Fibroblast of lung (primary cell): ENCODE measurements around the gene TMEM138. TPM values are rescaled to one million over a fixed set of nuclear protein-coding genes. Genes with fewer than 3 reads are reported as not detected.

ENCODE experiments used
- DNase-seq, 2 donors: peaks; one replicate each; pipeline versions ENCODE4 v3.0.0 to v3.0.0-alpha.2; 2010; ENCODE audit warnings: low read depth in 2 of 2
- H2AFZ ChIP-seq: 2 replicates; pipeline ENCODE4 v1.5.1; 2012; ENCODE audit warnings: low read length, control low read depth, inconsistent platforms
- H3K27ac ChIP-seq: 2 replicates; pipeline ENCODE4 v1.5.1; 2011; ENCODE audit warnings: low read length, control low read depth; ENCODE audit not compliant: insufficient read depth
- H3K27me3 ChIP-seq: 2 replicates; pipeline ENCODE4 v1.5.1; 2011; ENCODE audit warnings: mild to moderate bottlenecking, low read length; ENCODE audit not compliant: control insufficient read depth, insufficient read depth
- H3K36me3 ChIP-seq: 2 replicates; pipeline ENCODE4 v1.5.1; 2011; ENCODE audit warnings: low read length; ENCODE audit not compliant: control insufficient read depth, insufficient read depth
- H3K4me1 ChIP-seq: 2 replicates; pipeline ENCODE4 v1.5.1; 2011; ENCODE audit warnings: low read length; ENCODE audit not compliant: control insufficient read depth, insufficient read depth; ENCODE audit errors: extremely low read depth
- H3K4me2 ChIP-seq: 2 replicates; pipeline ENCODE4 v1.5.1; 2011; ENCODE audit warnings: low read length, control low read depth; ENCODE audit not compliant: insufficient read depth; ENCODE audit errors: extremely low read depth
- H3K4me3 ChIP-seq, 4 experiments: fragments of 200-600 bp in 1 of 4; sonication (generic) in 1 of 4; replicated peaks in 1 of 4; 2 replicates each; pipeline ENCODE4 v1.5.1; 2011 to 2016; ENCODE audit warnings: low read length in 4 of 4, low read depth in 3 of 4, mild to moderate bottlenecking in 3 of 4, control low read depth in 2 of 4, inconsistent platforms in 1 of 4, mixed read lengths in 1 of 4; ENCODE audit not compliant: insufficient read depth in 1 of 4; ENCODE audit errors: control extremely low read depth in 1 of 4
- H3K79me2 ChIP-seq: 2 replicates; pipeline ENCODE4 v1.5.1; 2012; ENCODE audit warnings: mild to moderate bottlenecking, low read length, inconsistent platforms; ENCODE audit not compliant: control insufficient read depth, insufficient read depth
- H3K9ac ChIP-seq: 2 replicates; pipeline ENCODE4 v1.5.1; 2011; ENCODE audit warnings: mild to moderate bottlenecking, low read length, control low read depth; ENCODE audit not compliant: insufficient read depth
- H3K9me3 ChIP-seq: 2 replicates; pipeline ENCODE4 v1.5.1; 2012; ENCODE audit warnings: low read depth, low read length; ENCODE audit not compliant: control insufficient read depth, insufficient read depth
- H4K20me1 ChIP-seq: 2 replicates; pipeline ENCODE4 v1.5.1; 2011; ENCODE audit warnings: low read length; ENCODE audit not compliant: control insufficient read depth, insufficient read depth; ENCODE audit errors: extremely low read depth
- EZH2 ChIP-seq: IDR thresholded peaks from 2 replicates; pipeline ENCODE4 v1.5.1; 2012; ENCODE audit warnings: low read length, control low read depth, mild to moderate bottlenecking; ENCODE audit errors: missing control alignments
- polyA plus RNA-seq, 2 donors: library from polyadenylated mRNA; depleted of rRNA in 1 of 2; stranded (reverse) in 1 of 2; unstranded in 1 of 2; fragments of >200 nt; gene quantifications; 2 replicates each; pipeline ENCODE4 v1.2.1, GENCODE V29; 2011 to 2012; ENCODE audit warnings: missing spikeins in 1 of 2
- total RNA-seq: library from RNA; depleted of rRNA; stranded (reverse); fragments of >200 nt; gene quantifications from 2 replicates; pipeline ENCODE4 v1.2.1, GENCODE V29; 2014
- TF ChIP-seq, protein P1 (sequence below), 2 donors: IDR thresholded peaks in 1 of 2; conservative IDR thresholded peaks in 1 of 2; 1 replicate in 1 of 2; 2 replicates in 1 of 2; pipeline ENCODE4 v1.5.1; 2011 to 2012; ENCODE audit warnings: low read length in 2 of 2, control low read depth in 1 of 2, inconsistent platforms in 1 of 2, low read depth in 1 of 2, mild to moderate bottlenecking in 1 of 2

Gene TMEM138
- total and polyA plus RNA-seq, 2 donors (not counting 1 experiment from before 2014, with no cell fraction given) = 30.2 to 95.9 TPM

DNA sequence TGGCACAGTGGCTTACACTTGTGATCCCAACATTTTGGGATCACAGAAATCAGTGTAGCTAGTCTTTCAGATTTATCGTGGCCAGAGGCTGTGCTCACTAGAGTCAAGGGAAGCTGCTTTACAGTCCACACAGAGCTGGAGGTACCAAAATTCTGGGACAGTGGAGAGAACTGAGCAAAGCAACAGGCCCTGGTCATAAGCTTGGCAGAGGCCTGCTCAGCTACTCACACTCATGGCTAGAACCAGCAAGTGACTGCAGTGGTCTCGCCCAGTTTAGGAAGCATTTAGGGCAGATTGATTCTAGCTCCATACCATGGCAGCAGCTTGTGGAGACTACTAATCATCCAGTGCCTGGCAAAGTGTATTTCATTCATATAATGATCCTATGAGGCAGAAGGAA is 39.0 kb downstream of the TMEM138 start:
- no peak overlapping the region for H3K4me3 ChIP-seq
- no peak overlapping the region for H3K9ac ChIP-seq
- no peak overlapping the region for H3K4me2 ChIP-seq
- no peaks in the 10 kb centered on the region for H3K27me3 ChIP-seq
- no peaks in the 10 kb centered on the region for H3K79me2 ChIP-seq
- TF ChIP-seq EZH2 = no peak
- TF ChIP-seq, protein P1, sequence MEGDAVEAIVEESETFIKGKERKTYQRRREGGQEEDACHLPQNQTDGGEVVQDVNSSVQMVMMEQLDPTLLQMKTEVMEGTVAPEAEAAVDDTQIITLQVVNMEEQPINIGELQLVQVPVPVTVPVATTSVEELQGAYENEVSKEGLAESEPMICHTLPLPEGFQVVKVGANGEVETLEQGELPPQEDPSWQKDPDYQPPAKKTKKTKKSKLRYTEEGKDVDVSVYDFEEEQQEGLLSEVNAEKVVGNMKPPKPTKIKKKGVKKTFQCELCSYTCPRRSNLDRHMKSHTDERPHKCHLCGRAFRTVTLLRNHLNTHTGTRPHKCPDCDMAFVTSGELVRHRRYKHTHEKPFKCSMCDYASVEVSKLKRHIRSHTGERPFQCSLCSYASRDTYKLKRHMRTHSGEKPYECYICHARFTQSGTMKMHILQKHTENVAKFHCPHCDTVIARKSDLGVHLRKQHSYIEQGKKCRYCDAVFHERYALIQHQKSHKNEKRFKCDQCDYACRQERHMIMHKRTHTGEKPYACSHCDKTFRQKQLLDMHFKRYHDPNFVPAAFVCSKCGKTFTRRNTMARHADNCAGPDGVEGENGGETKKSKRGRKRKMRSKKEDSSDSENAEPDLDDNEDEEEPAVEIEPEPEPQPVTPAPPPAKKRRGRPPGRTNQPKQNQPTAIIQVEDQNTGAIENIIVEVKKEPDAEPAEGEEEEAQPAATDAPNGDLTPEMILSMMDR (conservative IDR thresholded peaks at IDR 0.05 in 1 of 2, IDR thresholded peaks at IDR 0.05 in 1 of 2; ENCODE audit: low read depth in 1 of 2, low read length in 2 of 2) = no peak
- no peak overlapping the region for H2AFZ ChIP-seq
- H3K27ac ChIP-seq = no peak overlapping the region
- DNase-seq = no peak
- H3K9me3 ChIP-seq = no peaks in the 10 kb centered on the region
- no peaks in the 10 kb centered on the region for H3K4me1 ChIP-seq
- H3K36me3 ChIP-seq = peaks cover 20% of the 10 kb centered on the region
- H4K20me1 ChIP-seq = no peaks in the 10 kb centered on the region

DNA sequence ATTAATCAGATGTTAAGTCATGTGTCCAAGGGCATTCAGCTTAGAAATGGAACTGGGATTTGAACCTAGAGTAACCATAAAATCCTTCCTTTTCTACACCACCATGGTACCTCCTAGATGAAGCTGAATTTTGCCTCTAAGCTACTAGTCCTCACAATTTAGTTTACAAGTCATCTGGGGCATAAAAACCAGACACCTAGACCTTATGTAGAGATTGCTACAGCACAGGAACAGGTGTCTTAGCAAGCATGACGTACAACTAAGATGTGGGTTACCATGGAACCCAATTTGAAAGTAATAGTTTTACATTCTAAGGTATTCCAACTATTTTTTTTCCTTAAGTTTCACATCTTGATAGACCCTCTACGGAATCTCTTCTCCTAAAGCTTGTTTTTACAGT is 39.4 kb downstream of the TMEM138 start:
- Histone ChIP-seq H3K79me2 (no peaks in the 10 kb centered on the region), H3K36me3 (peaks cover 21% of the 10 kb centered on the region), H3K9ac (no peak overlapping the region), H3K4me3 (no peak overlapping the region), H3K4me2 (no peak overlapping the region), H2AFZ (no peak overlapping the region), H3K27ac (no peak overlapping the region), H4K20me1 (no peaks in the 10 kb centered on the region), H3K4me1 (no peaks in the 10 kb centered on the region), H3K27me3 (no peaks in the 10 kb centered on the region), H3K9me3 (no peaks in the 10 kb centered on the region)
- TF ChIP-seq, protein P1 (conservative IDR thresholded peaks at IDR 0.05 in 1 of 2, IDR thresholded peaks at IDR 0.05 in 1 of 2; ENCODE audit: low read depth in 1 of 2, low read length in 2 of 2) = no peak
- TF ChIP-seq EZH2 = no peak
- no peak for DNase-seq

DNA sequence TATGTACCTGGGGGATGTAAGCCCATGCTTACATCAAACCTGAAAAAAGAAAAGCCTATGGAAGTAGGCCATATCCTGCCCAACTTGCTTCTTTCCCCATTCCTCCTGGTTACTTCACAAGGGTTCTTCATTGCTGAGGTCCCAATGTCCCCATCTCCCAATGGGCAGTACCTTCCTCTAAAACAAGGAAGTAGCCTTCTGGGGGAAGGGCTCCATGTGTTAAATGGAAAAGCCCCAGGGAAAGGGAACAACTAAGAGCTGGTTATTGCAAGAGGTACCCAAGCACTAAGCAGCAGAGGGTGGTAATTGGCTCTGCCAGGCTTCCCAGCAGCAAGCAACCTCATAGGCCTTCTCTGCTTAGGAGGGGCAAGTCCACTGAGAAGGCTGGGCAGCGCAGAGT is 41.5 kb downstream of the TMEM138 start:
- Histone ChIP-seq H2AFZ (no peak overlapping the region), H3K9ac (no peak overlapping the region), H3K9me3 (no peaks in the 10 kb centered on the region), H3K4me3 (no peak overlapping the region), H4K20me1 (no peaks in the 10 kb centered on the region), H3K4me1 (no peaks in the 10 kb centered on the region), H3K27me3 (no peaks in the 10 kb centered on the region), H3K4me2 (no peak overlapping the region), H3K27ac (no peak overlapping the region), H3K36me3 (peaks cover 25% of the 10 kb centered on the region), H3K79me2 (no peaks in the 10 kb centered on the region)
- TF ChIP-seq EZH2 = no peak
- TF ChIP-seq, protein P1 (conservative IDR thresholded peaks at IDR 0.05 in 1 of 2, IDR thresholded peaks at IDR 0.05 in 1 of 2; ENCODE audit: low read depth in 1 of 2, low read length in 2 of 2) = no peak
- DNase-seq = no peak
